Transverse colon (tissue), 4 donors: Measurements from ENCODE around the gene CNST. TPM values are rescaled to one million over a fixed set of nuclear protein-coding genes. Genes with fewer than 3 reads are reported as not detected.

Experiments
- DNase-seq: peaks from one replicate; pipeline ENCODE4 v3.0.0-alpha.2; 2019
- H3K27ac ChIP-seq, 4 donors: fragments of 200-600 bp; sonication (generic); 2 replicates each; pipeline ENCODE4 v1.5.1; 2016 to 2018; ENCODE audit warnings: inconsistent platforms in 4 of 4
- H3K27me3 ChIP-seq: fragments of 200-600 bp; sonication (generic); 2 replicates; pipeline ENCODE4 v1.5.1; 2017; ENCODE audit warnings: inconsistent platforms
- H3K36me3 ChIP-seq, 4 donors: fragments of 200-600 bp; sonication (generic); 2 replicates each; pipeline ENCODE4 v1.5.1; 2017 to 2019; ENCODE audit warnings: inconsistent platforms in 4 of 4
- H3K4me1 ChIP-seq, 4 donors: fragments of 200-600 bp; sonication (generic); 2 replicates each; pipeline ENCODE4 v1.5.1; 2017 to 2020; ENCODE audit warnings: inconsistent platforms in 4 of 4
- H3K4me3 ChIP-seq, 4 donors: fragments of 200-600 bp; sonication (generic); 1 replicate in 1 of 4; 2 replicates in 3 of 4; pipeline versions ENCODE4 v1.5.1 to v1.6.1; 2017 to 2019; ENCODE audit warnings: inconsistent platforms in 4 of 4
- H3K9me3 ChIP-seq, 2 donors: fragments of 200-600 bp; sonication (generic); 2 replicates each; pipeline ENCODE4 v1.5.1; 2017 to 2019; ENCODE audit warnings: inconsistent platforms in 2 of 2
- EP300 ChIP-seq: sonication (generic); formaldehyde crosslinking; IDR thresholded peaks from one replicate; pipeline ENCODE4 v1.6.1; 2017; ENCODE audit warnings: antibody characterized with exemption, low read depth
- POLR2A ChIP-seq: fragments of 450-650 bp; IDR thresholded peaks from one replicate; pipeline ENCODE4 v1.6.1; 2016; ENCODE audit warnings: antibody characterized with exemption, mild to moderate bottlenecking, moderate library complexity
- POLR2AphosphoS5 ChIP-seq, 3 donors: sonication (generic); formaldehyde crosslinking; IDR thresholded peaks; one replicate each; pipeline ENCODE4 v1.6.1; 2016; ENCODE audit warnings: antibody characterized with exemption in 3 of 3
- WGBS, 2 donors: methylation state at CpG; one replicate each; pipeline ENCODE4 v1.1.5; 2018; ENCODE audit warnings: low coverage in 1 of 2; 5-methylcytosine and 5-hydroxymethylcytosine counted together
- in situ Hi-C, 4 donors: fragments of 200-750 bp; cut with MboI; loops; one replicate each; pipeline versions ENCODE4 v1.15.0 to v1.15.1; 2017; ENCODE audit warnings: low sequenced_read_pairs in 3 of 4, low pct_ligation_motif_present in 1 of 4, low pct_unique_long_range_greater_than_20kb in 1 of 4
- intact Hi-C: fragments of 100-400 bp; cut with DNase I; formaldehyde crosslinking; loops from one replicate; pipeline ENCODE4 v1.15.1; 2023; ENCODE audit warnings: low total_unique reads
- total RNA-seq, 4 donors: library from RNA; depleted of rRNA; stranded (reverse); fragments of >200 nt; gene quantifications; one replicate each; pipeline ENCODE4 v1.1.0, GENCODE V29; 2016
- TF ChIP-seq, protein P1 (sequence below), 5 experiments: fragments of 200-600 bp in 3 of 5; fragments of 450-650 bp in 2 of 5; sonication (generic) in 3 of 5; IDR thresholded peaks; 1 replicate in 2 of 5; 2 replicates in 3 of 5; pipeline ENCODE4 v1.5.1; 2016 to 2017; ENCODE audit warnings: antibody characterized with exemption in 5 of 5, inconsistent platforms in 3 of 5, mild to moderate bottlenecking in 2 of 5, moderate library complexity in 1 of 5

Gene CNST
- total RNA-seq, 4 donors from 2014 or later = 44.0 to 83.0 (median 53.5) TPM

DNA sequence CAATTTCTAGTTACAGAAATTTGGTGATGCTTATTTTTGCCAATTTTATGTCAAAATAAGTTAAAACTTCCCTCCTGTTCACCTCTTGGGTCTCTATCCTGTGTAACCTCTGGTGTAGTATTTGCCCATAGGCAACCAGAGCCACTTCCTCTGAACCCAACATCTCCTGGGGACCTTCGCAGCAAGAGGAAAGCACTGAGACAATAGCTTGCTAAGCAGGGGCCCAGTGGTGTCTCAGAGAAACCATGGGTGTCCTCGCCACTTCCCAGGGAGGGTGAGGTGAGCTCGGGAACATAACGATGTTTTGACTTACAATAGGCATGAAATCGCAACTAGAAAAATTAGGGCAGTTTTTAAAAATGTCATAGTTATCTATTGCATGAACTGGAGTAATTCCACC, 101.5 kb downstream of the CNST start:
- no peak overlapping the region for H3K27ac ChIP-seq
- H3K27me3 ChIP-seq = no peaks in the 10 kb centered on the region
- no peak for DNase-seq
- H3K4me3 ChIP-seq = no peak overlapping the region
- intact Hi-C loops (no loop called here), in situ Hi-C loops (no loop called here)
- no peaks in the 10 kb centered on the region for H3K4me1 ChIP-seq
- H3K9me3 ChIP-seq = no peaks in the 10 kb centered on the region
- 94 to 100% methylated on average over 4 to 5 of the region's 5 CpGs for WGBS, 2 donors
- peaks cover 0 to 6% (median 3%) of the 10 kb centered on the region in 4 donors for H3K36me3 ChIP-seq
- TF ChIP-seq, protein P1, sequence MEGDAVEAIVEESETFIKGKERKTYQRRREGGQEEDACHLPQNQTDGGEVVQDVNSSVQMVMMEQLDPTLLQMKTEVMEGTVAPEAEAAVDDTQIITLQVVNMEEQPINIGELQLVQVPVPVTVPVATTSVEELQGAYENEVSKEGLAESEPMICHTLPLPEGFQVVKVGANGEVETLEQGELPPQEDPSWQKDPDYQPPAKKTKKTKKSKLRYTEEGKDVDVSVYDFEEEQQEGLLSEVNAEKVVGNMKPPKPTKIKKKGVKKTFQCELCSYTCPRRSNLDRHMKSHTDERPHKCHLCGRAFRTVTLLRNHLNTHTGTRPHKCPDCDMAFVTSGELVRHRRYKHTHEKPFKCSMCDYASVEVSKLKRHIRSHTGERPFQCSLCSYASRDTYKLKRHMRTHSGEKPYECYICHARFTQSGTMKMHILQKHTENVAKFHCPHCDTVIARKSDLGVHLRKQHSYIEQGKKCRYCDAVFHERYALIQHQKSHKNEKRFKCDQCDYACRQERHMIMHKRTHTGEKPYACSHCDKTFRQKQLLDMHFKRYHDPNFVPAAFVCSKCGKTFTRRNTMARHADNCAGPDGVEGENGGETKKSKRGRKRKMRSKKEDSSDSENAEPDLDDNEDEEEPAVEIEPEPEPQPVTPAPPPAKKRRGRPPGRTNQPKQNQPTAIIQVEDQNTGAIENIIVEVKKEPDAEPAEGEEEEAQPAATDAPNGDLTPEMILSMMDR (IDR thresholded peaks at IDR 0.05) = no peak
- no peak for TF ChIP-seq POLR2AphosphoS5 (IDR thresholded peaks at IDR 0.05)
- TF ChIP-seq EP300 = no peak
- TF ChIP-seq POLR2A = no peak

DNA sequence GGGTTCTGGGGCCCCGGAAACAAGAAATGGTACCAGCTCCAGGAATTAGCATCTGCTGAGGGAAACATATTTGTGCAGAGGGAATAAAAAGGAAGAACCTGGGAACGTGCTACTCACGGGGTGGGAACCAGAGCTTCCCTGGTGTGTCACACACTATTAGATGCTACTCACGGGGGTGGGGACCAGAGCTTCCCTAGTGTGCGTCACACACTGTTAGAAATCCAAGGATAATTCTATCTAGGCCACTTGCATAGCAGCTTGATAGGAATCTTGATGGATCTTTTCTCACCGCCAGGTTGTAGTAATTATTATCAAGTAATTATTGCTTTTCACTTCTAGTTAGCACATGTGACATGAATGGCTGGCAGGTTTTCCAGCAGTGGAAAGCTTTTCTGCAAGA, 103.4 kb downstream of the CNST start:
- no peak for DNase-seq
- Histone ChIP-seq H3K4me1 (no peaks in the 10 kb centered on the region), H3K4me3 (no peak overlapping the region), H3K36me3 (peaks cover 0 to 6% (median 3%) of the 10 kb centered on the region in 4 donors), H3K9me3 (no peaks in the 10 kb centered on the region), H3K27ac (no peak overlapping the region), H3K27me3 (no peaks in the 10 kb centered on the region)
- intact Hi-C loops (no loop called here), in situ Hi-C loops (no loop called here)
- TF ChIP-seq, protein P1 (IDR thresholded peaks at IDR 0.05) = no peak
- 80 to 93% methylated on average over 6 of the region's 6 CpGs for WGBS, 2 donors

DNA sequence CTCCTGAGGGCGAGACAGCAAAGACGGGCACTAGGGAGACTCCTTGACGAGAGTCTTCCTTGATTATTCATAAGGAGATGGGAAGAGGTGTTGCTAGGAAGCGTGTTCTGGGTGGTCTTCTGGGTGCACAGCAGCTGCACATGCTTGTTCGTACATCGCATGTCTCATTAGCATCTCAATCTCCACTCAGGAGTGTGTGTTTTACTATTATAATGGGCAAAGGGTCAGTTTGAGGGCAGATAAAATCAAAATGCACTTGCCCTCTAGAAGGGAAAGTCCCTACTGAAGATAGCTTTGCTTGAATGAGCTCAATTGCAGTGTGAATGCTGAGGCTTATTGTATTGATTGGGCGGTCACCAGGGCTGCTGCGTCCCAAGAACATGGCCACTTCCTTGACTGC, 107.8 kb downstream of the CNST start:
- Histone ChIP-seq H3K9me3 (no peaks in the 10 kb centered on the region), H3K36me3 (peaks cover 0 to 6% (median 0%) of the 10 kb centered on the region in 4 donors), H3K27ac (no peak overlapping the region), H3K4me1 (peaks cover 0 to 24% (median 4%) of the 10 kb centered on the region in 4 donors), H3K27me3 (no peaks in the 10 kb centered on the region), H3K4me3 (no peak overlapping the region)
- WGBS, 2 donors = 80 to 100% methylated on average over 2 to 8 of the region's 8 CpGs
- no peak for DNase-seq
- TF ChIP-seq POLR2AphosphoS5 (IDR thresholded peaks at IDR 0.05) (no peak), POLR2A (no peak), EP300 (no peak)
- TF ChIP-seq, protein P1 (IDR thresholded peaks at IDR 0.05) = no peak
- in situ Hi-C loops = no loop called here
- intact Hi-C loops = no loop called here

DNA sequence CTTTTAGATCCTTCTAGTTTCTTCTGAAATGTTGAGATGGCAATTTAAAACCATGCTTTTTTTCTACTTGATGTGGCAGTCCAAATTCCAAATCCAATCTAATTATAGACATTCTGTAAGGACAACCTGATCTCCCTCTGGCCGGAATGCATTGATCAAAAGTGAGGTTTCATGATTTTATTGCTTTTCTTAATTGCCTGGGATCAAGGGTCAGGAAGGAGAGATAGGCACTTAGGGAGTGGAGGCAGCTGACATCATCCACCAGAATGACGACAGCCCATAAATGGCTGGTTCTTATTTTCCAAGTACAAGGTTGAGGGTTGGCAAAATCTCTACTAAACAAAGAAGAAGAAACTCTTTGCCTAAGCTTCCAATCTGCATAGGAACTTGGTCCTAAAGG, 111.6 kb downstream of the CNST start:
- intact Hi-C loops (no loop called here), in situ Hi-C loops (loop anchor here in 1 of 4 donors (25.0 kb wide), 1 partner anchor 116 kb away; the partner anchor contains the start of genes CNST and TFB2M)
- Histone ChIP-seq H3K27me3 (no peaks in the 10 kb centered on the region), H3K4me3 (no peak overlapping the region), H3K9me3 (no peaks in the 10 kb centered on the region), H3K27ac (peak overlapping the region; percentile 72 to 81 (median 77)), H3K36me3 (no peaks in the 10 kb centered on the region), H3K4me1 (peaks cover 0 to 52% (median 9%) of the 10 kb centered on the region in 4 donors)
- no peak for TF ChIP-seq POLR2A
- TF ChIP-seq EP300 = peak; percentile 11
- TF ChIP-seq, protein P1 (IDR thresholded peaks at IDR 0.05) = no peak
- TF ChIP-seq POLR2AphosphoS5 (IDR thresholded peaks at IDR 0.05) = peak in 2 of 3 donors; percentile 42 to 74
- DNase-seq = peak; percentile 74
- WGBS, 2 donors = 33 to 56% methylated on average over 2 of the region's 2 CpGs
